PC-3 (cell line): Measurements from ENCODE around the gene MMRN2.

Experiments used
- EZH2 ChIP-seq: fragments of 300-600 bp; sonication (generic); IDR thresholded peaks from one replicate; pipeline ENCODE4 v1.6.1; 2017; ENCODE audit warnings: antibody characterized with exemption, mild to moderate bottlenecking, low read length; ENCODE audit not compliant: unreplicated experiment
- TF ChIP-seq, protein P1 (sequence below): fragments of 300-600 bp; sonication (generic); conservative IDR thresholded peaks from 2 replicates; pipeline ENCODE4 v1.5.1; 2017; ENCODE audit warnings: antibody characterized with exemption, low read depth, mild to moderate bottlenecking, low read length

- TF ChIP-seq, protein P1, sequence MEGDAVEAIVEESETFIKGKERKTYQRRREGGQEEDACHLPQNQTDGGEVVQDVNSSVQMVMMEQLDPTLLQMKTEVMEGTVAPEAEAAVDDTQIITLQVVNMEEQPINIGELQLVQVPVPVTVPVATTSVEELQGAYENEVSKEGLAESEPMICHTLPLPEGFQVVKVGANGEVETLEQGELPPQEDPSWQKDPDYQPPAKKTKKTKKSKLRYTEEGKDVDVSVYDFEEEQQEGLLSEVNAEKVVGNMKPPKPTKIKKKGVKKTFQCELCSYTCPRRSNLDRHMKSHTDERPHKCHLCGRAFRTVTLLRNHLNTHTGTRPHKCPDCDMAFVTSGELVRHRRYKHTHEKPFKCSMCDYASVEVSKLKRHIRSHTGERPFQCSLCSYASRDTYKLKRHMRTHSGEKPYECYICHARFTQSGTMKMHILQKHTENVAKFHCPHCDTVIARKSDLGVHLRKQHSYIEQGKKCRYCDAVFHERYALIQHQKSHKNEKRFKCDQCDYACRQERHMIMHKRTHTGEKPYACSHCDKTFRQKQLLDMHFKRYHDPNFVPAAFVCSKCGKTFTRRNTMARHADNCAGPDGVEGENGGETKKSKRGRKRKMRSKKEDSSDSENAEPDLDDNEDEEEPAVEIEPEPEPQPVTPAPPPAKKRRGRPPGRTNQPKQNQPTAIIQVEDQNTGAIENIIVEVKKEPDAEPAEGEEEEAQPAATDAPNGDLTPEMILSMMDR, result no peak
- TF ChIP-seq EZH2, result no peak
Observed at GRCh38 chr10:86922553-86922961, 34.9 kb downstream of the MMRN2 start.
